Left lung (tissue), 10 donors: Measurements from ENCODE around the gene KAT14. TPM values are rescaled to one million over a fixed set of nuclear protein-coding genes. Genes with fewer than 3 reads are reported as not detected.
"Not testable (repeated sequence)": the region's sequence is repeated elsewhere in the genome, so short reads cannot be mapped to it uniquely, and the experiment has no call there.

Experiments used
- ATAC-seq: fragments of 200-7000 bp; cut with Tn5 transposase; one replicate; pipeline ENCODE4 v1.9.1; 2020; ENCODE audit warnings: moderate library complexity
- DNase-seq, 4 donors: peaks; one replicate each; pipeline ENCODE4 v3.0.0-alpha.2; 2013 to 2020
- H3K27ac ChIP-seq, 2 donors: fragments of 200-600 bp; sonication (generic) in 1 of 2; one replicate each; pipeline versions ENCODE4 v1.5.0 to v1.8.0; 2020 to 2021
- H3K27me3 ChIP-seq, 2 donors: fragments of 200-600 bp; sonication (generic) in 1 of 2; one replicate each; pipeline versions ENCODE4 v1.5.0 to v1.8.0; 2020 to 2021
- H3K36me3 ChIP-seq, 2 donors: fragments of 200-600 bp; sonication (generic) in 1 of 2; one replicate each; pipeline versions ENCODE4 v1.5.0 to v1.8.0; 2020 to 2021
- H3K4me1 ChIP-seq, 2 donors: fragments of 200-600 bp; one replicate each; pipeline ENCODE4 v1.8.0; 2021
- H3K4me3 ChIP-seq, 2 donors: fragments of 200-600 bp; sonication (generic) in 1 of 2; one replicate each; pipeline versions ENCODE4 v1.5.0 to v1.8.0; 2020 to 2021; ENCODE audit warnings: mild to moderate bottlenecking in 1 of 2
- H3K9me3 ChIP-seq, 2 donors: fragments of 200-600 bp; sonication (generic) in 1 of 2; one replicate each; pipeline versions ENCODE4 v1.5.0 to v1.8.0; 2020 to 2021
- intact Hi-C, 2 donors: fragments of 100-400 bp; cut with DNase I; formaldehyde crosslinking; loops; one replicate each; pipeline versions ENCODE4 v1.11.2 to v1.14.2; 2022
- polyA plus RNA-seq, 6 donors: library from polyadenylated mRNA; unstranded; fragments of 120-200 nt; gene quantifications; one replicate each; pipeline ENCODE4 v1.2.1, GENCODE V29; 2013; ENCODE audit not compliant: insufficient read length in 6 of 6
- total RNA-seq, 2 donors: library from RNA; stranded (reverse); fragmentation: NEBNext Ultra II Directional; extraction: Animal tissue kit (Norgen Biotek cat#: 25700); gene quantifications; one replicate each; pipeline ENCODE4 v1.2.1, GENCODE V29; 2021
- TF ChIP-seq, protein P1 (sequence below), 2 donors: fragments of 200-600 bp; sonication (generic) in 1 of 2; IDR thresholded peaks; one replicate each; pipeline versions ENCODE4 v1.5.0 to v1.8.0; 2021; ENCODE audit warnings: antibody characterized with exemption in 2 of 2
- donor health status: DM: no; HTN: yes; CAD: no.
- donor health status: DM: no; HTN: no; CAD: no.

The KAT14 gene
- total and polyA plus RNA-seq, 8 donors, result 8.0 to 24.7 (median 20.9) TPM

- intact Hi-C loops, result no loop called here
- Histone ChIP-seq H3K27ac (no peak overlapping the region), H3K4me1 (no peaks in the 10 kb centered on the region)
Observed at GRCh38 chr20:18103497-18103896, 34.2 kb upstream of the KAT14 start.

DNA sequence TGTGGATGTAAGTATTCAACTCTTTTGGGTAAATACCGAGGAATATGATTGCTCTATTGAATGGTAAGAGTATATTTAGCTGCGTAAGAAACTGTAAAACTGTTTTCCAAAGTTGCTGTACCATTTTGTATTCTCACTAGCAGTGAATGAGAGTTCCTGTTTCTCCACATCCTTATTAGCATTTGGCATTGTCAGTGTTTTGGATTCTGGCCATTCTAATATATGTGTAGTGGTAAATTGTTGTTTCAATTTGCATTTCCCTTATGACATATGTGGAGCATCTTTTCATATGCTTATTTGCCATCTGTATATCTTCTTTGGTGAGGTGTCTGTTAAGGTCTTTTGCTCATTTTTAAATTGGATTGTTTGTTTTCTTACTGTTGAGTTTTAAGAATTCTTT, 29.3 kb upstream of the KAT14 start:
- intact Hi-C loops, result no loop called here
- TF ChIP-seq, protein P1, sequence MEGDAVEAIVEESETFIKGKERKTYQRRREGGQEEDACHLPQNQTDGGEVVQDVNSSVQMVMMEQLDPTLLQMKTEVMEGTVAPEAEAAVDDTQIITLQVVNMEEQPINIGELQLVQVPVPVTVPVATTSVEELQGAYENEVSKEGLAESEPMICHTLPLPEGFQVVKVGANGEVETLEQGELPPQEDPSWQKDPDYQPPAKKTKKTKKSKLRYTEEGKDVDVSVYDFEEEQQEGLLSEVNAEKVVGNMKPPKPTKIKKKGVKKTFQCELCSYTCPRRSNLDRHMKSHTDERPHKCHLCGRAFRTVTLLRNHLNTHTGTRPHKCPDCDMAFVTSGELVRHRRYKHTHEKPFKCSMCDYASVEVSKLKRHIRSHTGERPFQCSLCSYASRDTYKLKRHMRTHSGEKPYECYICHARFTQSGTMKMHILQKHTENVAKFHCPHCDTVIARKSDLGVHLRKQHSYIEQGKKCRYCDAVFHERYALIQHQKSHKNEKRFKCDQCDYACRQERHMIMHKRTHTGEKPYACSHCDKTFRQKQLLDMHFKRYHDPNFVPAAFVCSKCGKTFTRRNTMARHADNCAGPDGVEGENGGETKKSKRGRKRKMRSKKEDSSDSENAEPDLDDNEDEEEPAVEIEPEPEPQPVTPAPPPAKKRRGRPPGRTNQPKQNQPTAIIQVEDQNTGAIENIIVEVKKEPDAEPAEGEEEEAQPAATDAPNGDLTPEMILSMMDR (IDR thresholded peaks at IDR 0.05), result no peak
- Histone ChIP-seq H3K4me3 (no peak overlapping the region), H3K36me3 (no peaks in the 10 kb centered on the region), H3K27ac (no peak overlapping the region), H3K27me3 (no peaks in the 10 kb centered on the region), H3K9me3 (peaks cover 0 to 4% of the 10 kb centered on the region in 2 donors), H3K4me1 (no peaks in the 10 kb centered on the region)
- no peak for ATAC-seq
- DNase-seq, result no peak

More at GRCh38 chr20:18103497-18103896, 34.2 kb upstream of the KAT14 start:
- TF ChIP-seq, protein P1 (IDR thresholded peaks at IDR 0.05), result no peak
- DNase-seq (no peak), ATAC-seq (no peak)
- no peaks in the 10 kb centered on the region for H3K36me3 ChIP-seq
- H3K27me3 ChIP-seq, result no peaks in the 10 kb centered on the region
- H3K4me3 ChIP-seq, result no peak overlapping the region
- H3K9me3 ChIP-seq, result peaks cover 0 to 4% of the 10 kb centered on the region in 2 donors

- H3K9me3 ChIP-seq, H3K4me1 ChIP-seq, H3K4me3 ChIP-seq, H3K27me3 ChIP-seq, H3K36me3 ChIP-seq, DNase-seq, H3K27ac ChIP-seq, ATAC-seq, intact Hi-C loops: not testable (repeated sequence)
Observed at GRCh38 chr20:18128574-18128973, 9.1 kb upstream of the KAT14 start.

DNA sequence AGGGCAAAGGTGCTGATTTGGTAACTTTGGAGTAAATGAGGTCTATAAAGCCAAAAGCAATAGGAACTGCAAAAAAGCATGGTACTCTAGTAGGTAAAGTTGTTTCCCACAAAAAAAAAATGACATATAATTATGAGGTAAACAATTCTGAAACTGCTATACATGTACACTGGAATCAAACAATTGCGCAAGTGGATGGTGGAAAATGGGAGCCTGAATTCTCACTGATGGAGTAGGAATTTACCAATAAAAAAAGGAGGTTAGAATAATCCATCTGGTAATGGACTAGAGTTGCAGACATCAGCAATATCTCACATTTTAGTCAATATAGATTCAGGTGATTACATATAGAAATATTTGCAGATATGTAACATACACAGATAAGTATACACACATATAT, 5.0 kb upstream of the KAT14 start:
- no peak for DNase-seq
- TF ChIP-seq, protein P1 (IDR thresholded peaks at IDR 0.05), result no peak
- no peak overlapping the region for H3K27ac ChIP-seq
- no peak overlapping the region for H3K4me3 ChIP-seq
- no peaks in the 10 kb centered on the region for H3K27me3 ChIP-seq
- no peaks in the 10 kb centered on the region for H3K36me3 ChIP-seq
- H3K4me1 ChIP-seq, result no peaks in the 10 kb centered on the region
- intact Hi-C loops, result no loop called here
- no peaks in the 10 kb centered on the region for H3K9me3 ChIP-seq
- no peak for ATAC-seq

- Histone ChIP-seq H3K4me3 (no peak overlapping the region), H3K27me3 (no peaks in the 10 kb centered on the region), H3K9me3 (no peaks in the 10 kb centered on the region), H3K36me3 (no peaks in the 10 kb centered on the region), H3K27ac (no peak overlapping the region), H3K4me1 (peaks cover 7 to 9% of the 10 kb centered on the region in 2 donors)
- TF ChIP-seq, protein P1 (IDR thresholded peaks at IDR 0.05), result no peak
- DNase-seq (no peak), ATAC-seq (peak; percentile 11)
- intact Hi-C loops, result no loop called here
Observed at GRCh38 chr20:18133962-18134361, 3.7 kb upstream of the KAT14 start.

- Histone ChIP-seq H3K36me3 (peaks cover 0 to 15% of the 10 kb centered on the region in 2 donors), H3K4me3 (peak overlapping the region; percentile 89 to 96), H3K27me3 (no peaks in the 10 kb centered on the region), H3K27ac (peak overlapping the region; percentile 91 to 93), H3K4me1 (peaks cover 9 to 25% of the 10 kb centered on the region in 2 donors), H3K9me3 (no peaks in the 10 kb centered on the region)
- intact Hi-C loops, result no loop called here
- no peak for DNase-seq
- ATAC-seq, result peak; percentile 46
- TF ChIP-seq, protein P1 (IDR thresholded peaks at IDR 0.05), result no peak
Observed at GRCh38 chr20:18138266-18138582, 561 bp downstream of the KAT14 start.
